GM19328 (cell line): ENCODE measurements around the gene FMN1.
"Not testable (repeated sequence)": the region's sequence is repeated elsewhere in the genome, so short reads cannot be mapped to it uniquely, and the experiment has no call there.

ENCODE experiments used
- ATAC-seq: cut with Tn5 transposase; IDR thresholded peaks from one replicate; pipeline ENCODE4 v1.9.1; 2021; ENCODE audit warnings: mild to moderate bottlenecking, moderate library complexity; ENCODE audit not compliant: unreplicated experiment

The FMN1 gene

GRCh38 chr15:32866454-32867312 is 327.8 kb downstream of the FMN1 start:
- no peak for ATAC-seq

DNA sequence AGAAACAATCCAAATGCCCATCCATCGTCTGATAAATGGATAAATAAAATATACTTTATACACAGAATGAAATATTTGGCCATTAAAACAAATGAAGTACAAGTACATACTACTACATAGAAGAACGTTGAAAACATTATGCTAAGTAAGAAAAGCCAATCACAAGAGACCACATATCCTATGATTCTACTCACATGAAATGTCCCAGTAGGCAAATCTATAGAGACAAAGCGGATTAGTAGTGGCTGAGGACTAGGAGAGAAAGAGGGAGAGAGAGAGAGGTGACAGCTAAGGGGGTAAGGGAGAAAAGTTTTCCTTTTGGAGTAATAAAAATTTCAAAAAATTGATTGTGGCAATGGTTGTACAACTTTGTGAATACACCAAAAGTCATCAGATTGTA is 329.7 kb downstream of the FMN1 start:
- ATAC-seq: no peak

GRCh38 chr15:32864051-32864450 is 330.5 kb downstream of the FMN1 start:
- ATAC-seq: no peak

DNA sequence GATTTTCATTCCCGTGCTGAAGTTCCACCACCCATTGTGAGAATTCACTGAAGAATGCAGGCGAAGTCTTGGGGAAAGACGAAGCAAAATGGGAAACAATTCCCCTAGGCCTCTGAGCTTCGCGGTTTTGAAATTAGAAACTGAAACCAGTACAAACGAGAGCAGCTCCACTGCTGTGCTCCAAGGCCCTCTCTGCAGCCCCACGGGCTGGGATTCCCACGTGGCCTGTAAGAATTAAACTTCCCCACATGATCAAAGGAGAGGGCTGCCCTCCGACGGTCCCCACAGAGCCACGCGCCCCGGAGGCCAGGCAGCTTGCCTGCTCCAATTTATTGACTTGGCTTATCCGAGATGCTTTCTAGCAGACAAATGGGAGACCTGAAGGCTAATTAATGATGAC is 332.8 kb downstream of the FMN1 start:
- ATAC-seq: no peak

- no peak for ATAC-seq
Observed at GRCh38 chr15:32861174-32861573, 333.3 kb downstream of the FMN1 start.

GRCh38 chr15:32859996-32860395 is 334.5 kb downstream of the FMN1 start:
- ATAC-seq: no peak

DNA sequence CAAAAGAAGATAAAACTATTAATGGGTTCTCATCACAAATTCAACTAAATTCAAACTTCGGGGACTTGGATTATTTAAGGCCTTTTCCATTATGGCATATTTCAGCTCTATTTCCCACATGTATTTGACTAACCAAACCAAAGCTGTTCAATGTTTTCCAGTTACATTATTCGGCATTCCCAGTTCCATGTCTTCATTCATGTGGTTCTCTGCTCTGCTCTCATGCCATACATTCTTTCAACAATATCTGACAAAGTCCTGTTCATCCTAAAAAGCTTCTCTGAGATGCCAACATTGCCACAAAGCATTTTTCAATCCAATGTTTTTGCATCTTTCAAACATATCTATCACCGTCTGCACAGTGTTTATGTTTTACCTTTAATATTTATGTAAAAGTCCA is 335.3 kb downstream of the FMN1 start:
- ATAC-seq: no peak

DNA sequence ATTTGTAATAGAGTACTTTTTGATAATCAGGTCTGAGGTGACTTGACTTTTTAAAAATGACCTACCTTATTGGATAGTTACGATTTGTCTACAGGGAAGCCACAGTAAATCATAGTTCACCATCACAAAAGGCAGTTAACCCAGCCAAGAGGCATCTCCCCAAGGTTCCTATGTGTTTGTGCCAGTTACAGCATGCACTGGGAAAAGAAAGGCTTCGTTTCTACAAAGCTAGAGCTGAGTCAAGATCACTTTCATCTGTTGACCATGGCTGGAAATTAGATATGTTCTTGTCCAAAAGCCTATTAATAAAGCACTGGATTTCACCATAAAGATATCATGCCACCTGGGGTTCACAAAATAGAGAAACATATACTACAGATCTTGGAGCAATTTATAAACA is 336.8 kb downstream of the FMN1 start:
- ATAC-seq: no peak

DNA sequence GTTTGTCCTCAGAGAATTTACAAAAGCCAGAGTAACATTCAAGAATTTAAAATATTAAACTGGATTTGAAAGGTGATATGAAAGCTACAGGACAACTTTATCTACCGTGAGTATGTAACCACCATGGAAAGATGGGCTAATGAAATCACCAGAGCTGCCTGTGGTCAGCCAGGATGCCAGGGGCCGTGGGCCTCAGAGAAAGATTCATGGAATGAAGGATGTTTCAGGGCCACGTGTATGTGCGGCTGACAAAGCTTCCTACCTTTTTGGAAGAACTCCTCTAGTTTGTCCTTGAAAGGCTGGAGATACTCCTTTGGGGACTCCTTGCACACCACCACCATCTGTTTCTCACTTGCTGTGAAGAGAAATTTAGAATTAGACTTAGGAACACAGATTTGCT is 337.8 kb downstream of the FMN1 start:
- no peak for ATAC-seq

DNA sequence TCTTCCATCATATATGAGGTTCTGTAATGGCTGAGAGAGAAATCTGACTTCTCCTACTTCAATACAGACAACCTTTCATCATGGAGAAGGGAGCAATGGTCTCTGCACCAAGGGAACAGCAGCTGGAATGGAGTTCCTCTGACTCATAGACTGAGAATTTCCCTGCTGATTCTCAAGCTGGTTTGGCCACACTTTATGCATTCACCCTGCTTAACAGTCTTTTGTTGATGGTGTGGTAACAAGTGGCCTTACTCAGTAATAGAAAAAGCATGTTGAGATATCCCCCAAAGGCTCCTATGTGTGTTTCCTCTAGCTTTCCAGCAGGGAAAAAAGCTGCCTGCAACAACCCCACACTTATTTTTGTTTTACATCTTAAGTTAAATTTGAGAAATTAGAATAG is 338.6 kb downstream of the FMN1 start:
- ATAC-seq: no peak

DNA sequence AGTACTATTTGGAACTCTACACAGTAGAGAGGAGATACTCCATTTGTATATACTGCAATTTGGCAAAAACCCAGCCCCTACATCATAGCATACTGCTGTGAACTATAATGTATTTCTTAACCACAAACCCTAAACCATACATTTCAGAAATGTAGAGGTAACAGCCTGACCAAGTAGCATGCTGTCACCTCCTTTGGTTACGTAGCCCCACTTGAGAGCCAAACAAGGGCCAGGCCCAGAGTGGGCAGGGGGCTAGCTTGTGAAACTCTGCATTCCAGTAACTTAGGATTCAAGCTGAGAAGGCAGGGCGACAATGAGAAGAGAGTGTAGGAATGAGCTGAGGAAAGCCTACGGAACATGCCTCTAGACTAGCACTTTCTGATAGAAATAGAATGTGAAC is 340.9 kb downstream of the FMN1 start:
- no peak for ATAC-seq

- ATAC-seq: no peak
Observed at GRCh38 chr15:32852771-32853170, 341.7 kb downstream of the FMN1 start.

DNA sequence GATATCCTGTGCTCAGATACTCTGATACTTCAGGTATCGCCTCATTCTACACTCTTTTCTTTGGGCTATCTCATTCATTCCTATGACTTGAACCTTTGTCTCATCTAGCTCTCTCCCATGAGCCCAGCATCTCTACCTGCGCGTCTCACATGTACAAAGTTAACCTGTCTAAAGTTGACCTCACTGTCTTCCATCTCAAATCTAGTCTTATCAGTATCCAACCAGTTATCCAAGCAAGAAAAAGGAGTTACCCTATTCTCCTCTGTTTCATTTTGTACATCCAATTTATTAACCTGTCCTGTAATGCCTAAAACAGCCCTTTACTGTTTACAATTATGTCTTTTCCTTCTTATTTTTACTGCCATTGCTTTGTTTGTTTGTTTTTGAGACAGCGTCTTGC is 342.5 kb downstream of the FMN1 start:
- no peak for ATAC-seq

GRCh38 chr15:32851572-32851971 is 342.9 kb downstream of the FMN1 start:
- no peak for ATAC-seq

- no peak for ATAC-seq
Observed at GRCh38 chr15:32849769-32850668, 344.5 kb downstream of the FMN1 start.

DNA sequence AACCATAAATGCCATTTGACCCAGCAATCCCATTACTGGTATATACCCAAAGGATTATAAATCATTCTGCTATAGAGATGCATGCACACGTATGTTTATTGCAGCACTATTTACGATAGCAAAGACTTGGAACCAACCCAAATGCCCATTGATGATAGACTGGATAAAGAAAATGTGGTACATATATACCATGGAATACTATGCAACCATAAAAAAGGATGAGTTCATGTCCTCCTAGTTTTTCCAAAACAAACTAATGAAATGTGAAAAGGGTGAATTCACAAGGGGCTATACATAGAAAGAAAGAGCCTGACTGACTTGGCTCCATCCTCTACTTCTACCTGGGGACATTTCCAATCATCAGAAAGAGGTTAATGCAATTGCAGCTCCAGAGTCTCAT is 347.8 kb downstream of the FMN1 start:
- ATAC-seq: not testable (repeated sequence)

GRCh38 chr15:32844118-32844711 is 350.3 kb downstream of the FMN1 start:
- no peak for ATAC-seq

DNA sequence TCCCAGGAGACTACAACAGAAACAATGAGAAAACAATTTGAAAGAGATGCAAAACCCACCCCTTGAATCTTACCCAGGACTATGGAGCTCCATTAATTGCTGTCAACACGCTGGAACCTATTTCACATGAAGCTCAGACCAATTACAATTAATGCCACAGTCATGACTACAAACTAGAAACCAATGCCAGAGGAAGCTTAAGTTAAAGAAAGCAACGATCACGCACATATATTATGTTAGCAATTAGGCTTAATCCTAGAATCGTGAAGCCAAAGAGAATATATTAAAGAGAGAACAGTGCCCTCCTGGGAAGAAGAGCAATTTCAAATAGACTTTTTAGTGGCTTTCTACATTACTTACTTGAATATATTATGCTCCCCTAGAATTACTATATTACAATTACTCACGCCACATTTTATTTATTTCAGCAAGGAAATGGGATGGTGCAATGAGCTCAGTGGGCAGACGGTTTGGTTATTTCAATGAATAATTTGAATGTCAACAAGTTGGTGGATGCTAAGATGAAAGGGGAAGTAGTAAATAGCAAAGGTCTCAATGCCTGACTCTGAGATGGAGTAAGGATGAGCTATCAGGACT is 351.2 kb downstream of the FMN1 start:
- ATAC-seq: no peak

- ATAC-seq: no peak
Observed at GRCh38 chr15:32842081-32842480, 352.4 kb downstream of the FMN1 start.

DNA sequence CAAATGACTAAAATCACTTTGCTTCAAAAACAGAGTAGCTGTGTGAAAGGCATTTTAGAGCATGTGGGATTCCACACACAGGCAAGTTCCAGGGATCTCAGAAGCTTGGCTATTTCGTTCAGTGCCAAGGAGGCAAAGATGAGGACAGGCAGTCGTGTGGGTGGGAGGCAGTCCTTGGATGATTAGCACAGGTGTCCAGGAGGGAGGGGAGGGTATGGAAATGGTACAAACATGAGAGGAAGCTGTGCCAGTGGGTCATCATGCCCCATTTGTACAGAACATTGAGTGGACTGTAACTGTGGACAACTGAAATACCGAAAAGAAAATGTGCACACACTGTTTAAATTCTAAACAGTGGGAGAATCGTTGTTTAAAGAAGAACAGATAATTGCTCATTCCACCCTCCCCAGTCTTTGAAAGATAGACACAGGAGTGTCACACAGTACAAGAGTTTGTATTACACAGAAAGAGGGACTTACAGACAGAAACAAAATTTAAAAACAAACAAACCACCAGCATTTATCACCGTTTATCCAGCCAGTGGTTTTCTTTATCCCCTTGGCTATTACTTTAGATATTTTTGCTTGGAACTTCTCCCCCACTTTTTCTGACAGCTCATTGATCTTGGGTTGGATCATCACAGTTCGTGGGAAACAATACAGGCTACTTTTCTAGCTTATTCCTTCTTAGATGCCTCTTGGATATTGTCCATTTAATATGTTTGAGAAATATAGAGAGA is 353.8 kb downstream of the FMN1 start:
- ATAC-seq: no peak

- no peak for ATAC-seq
Observed at GRCh38 chr15:32838820-32839219, 355.7 kb downstream of the FMN1 start.
